Stimulated activated CD4-positive, alpha-beta T cell treated with anti-CD3 and anti-CD28 coated beads, Interleukin-12 subunit alpha, Interleukin-12 subunit beta, amount 100 ng/mL, for 4 hours (primary cell): ENCODE results near the gene CHD2.
"Not testable (repeated sequence)": the region's sequence is repeated elsewhere in the genome, so short reads cannot be mapped to it uniquely, and the experiment has no call there.

Experiments used
- DNase-seq: peaks from one replicate; pipeline ENCODE4 v3.0.0-alpha.2; 2020

CHD2 gene

GRCh38 chr15:92899948-92900730, at the start of gene CHD2:
Gene CHD2 (plus strand): TSS chr15:92900324. CDS start chr15:92901238, 914 bp downstream.
- DNase-seq = peak; percentile 48

GRCh38 chr15:92853222-92853621, 46.9 kb upstream of the CHD2 start:
- DNase-seq = no peak

- no peak for DNase-seq
Observed at GRCh38 chr15:92861742-92862141, 38.4 kb upstream of the CHD2 start.

- DNase-seq = no peak
Observed at GRCh38 chr15:92864127-92864814, 35.9 kb upstream of the CHD2 start.

- no peak for DNase-seq
Observed at GRCh38 chr15:92869263-92869940, 30.7 kb upstream of the CHD2 start.

- DNase-seq = no peak
Observed at GRCh38 chr15:92870010-92870591, 30.0 kb upstream of the CHD2 start.

- not testable (repeated sequence) for DNase-seq
Observed at GRCh38 chr15:92872967-92873366, 27.2 kb upstream of the CHD2 start.

- no peak for DNase-seq
Observed at GRCh38 chr15:92877000-92877399, 23.1 kb upstream of the CHD2 start.

- no peak for DNase-seq
Observed at GRCh38 chr15:92877416-92877815, 22.7 kb upstream of the CHD2 start.

GRCh38 chr15:92878593-92879053, 21.5 kb upstream of the CHD2 start:
- no peak for DNase-seq

GRCh38 chr15:92879949-92880725, 20.0 kb upstream of the CHD2 start:
- no peak for DNase-seq

- DNase-seq = no peak
Observed at GRCh38 chr15:92880796-92881195, 19.3 kb upstream of the CHD2 start.

GRCh38 chr15:92881211-92881754, 18.8 kb upstream of the CHD2 start:
- no peak for DNase-seq

- peak; percentile 98 for DNase-seq
Observed at GRCh38 chr15:92881802-92882696, 18.1 kb upstream of the CHD2 start.

GRCh38 chr15:92882697-92883162, 17.4 kb upstream of the CHD2 start:
- DNase-seq = no peak

GRCh38 chr15:92883163-92883875, 16.8 kb upstream of the CHD2 start:
- peak; percentile 42 for DNase-seq

- no peak for DNase-seq
Observed at GRCh38 chr15:92883876-92884435, 16.2 kb upstream of the CHD2 start.

GRCh38 chr15:92884436-92885223, 15.5 kb upstream of the CHD2 start:
- DNase-seq = no peak
